D721Med (cell line): ENCODE measurements around the gene WDFY1.
"Not testable (repeated sequence)": the region's sequence is repeated elsewhere in the genome, so short reads cannot be mapped to it uniquely, and the experiment has no call there.

ENCODE experiments used
- DNase-seq: peaks from one replicate; pipeline ENCODE4 v3.0.0; 2011; ENCODE audit warnings: low spot score; ENCODE audit not compliant: insufficient read length
- FAIRE-seq: peaks from 2 replicates; lab custom pipeline; 2011; peaks lifted over from hg19 to GRCh38; lab: Jason Lieb, UNC
- TF ChIP-seq, protein P1 (sequence below): IDR thresholded peaks from 2 replicates; pipeline ENCODE4 v1.5.1; 2012; ENCODE audit warnings: mild to moderate bottlenecking, control low read depth; ENCODE audit not compliant: insufficient read depth; ENCODE audit errors: missing control alignments

WDFY1 gene

DNA sequence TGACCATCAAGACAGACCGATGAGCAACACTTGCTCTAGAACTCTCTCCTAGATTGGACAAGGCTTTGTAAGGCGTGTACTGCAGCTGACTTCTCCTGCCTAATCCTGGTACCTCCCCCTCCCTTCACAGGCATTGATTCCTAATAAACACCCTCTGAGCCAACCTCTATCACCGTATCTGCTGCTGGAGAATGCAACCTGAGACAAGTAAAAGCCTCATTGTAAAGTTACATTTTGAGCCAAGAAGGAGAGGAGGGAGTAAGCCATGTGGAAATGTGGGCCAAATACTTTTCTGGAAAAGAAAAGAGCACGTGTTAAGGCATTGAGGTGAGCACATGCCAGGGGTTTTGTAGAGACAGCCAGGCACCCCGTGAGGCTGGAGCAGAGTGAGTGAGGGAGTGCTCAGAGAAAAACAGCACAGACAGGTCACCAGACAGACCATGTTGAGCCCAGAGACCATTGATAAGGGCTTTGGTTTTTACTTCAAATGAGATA lies 2.6 kb upstream of the WDFY1 start:
- FAIRE-seq, result no peak
- TF ChIP-seq, protein P1, sequence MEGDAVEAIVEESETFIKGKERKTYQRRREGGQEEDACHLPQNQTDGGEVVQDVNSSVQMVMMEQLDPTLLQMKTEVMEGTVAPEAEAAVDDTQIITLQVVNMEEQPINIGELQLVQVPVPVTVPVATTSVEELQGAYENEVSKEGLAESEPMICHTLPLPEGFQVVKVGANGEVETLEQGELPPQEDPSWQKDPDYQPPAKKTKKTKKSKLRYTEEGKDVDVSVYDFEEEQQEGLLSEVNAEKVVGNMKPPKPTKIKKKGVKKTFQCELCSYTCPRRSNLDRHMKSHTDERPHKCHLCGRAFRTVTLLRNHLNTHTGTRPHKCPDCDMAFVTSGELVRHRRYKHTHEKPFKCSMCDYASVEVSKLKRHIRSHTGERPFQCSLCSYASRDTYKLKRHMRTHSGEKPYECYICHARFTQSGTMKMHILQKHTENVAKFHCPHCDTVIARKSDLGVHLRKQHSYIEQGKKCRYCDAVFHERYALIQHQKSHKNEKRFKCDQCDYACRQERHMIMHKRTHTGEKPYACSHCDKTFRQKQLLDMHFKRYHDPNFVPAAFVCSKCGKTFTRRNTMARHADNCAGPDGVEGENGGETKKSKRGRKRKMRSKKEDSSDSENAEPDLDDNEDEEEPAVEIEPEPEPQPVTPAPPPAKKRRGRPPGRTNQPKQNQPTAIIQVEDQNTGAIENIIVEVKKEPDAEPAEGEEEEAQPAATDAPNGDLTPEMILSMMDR, result no peak
- no peak for DNase-seq

DNA sequence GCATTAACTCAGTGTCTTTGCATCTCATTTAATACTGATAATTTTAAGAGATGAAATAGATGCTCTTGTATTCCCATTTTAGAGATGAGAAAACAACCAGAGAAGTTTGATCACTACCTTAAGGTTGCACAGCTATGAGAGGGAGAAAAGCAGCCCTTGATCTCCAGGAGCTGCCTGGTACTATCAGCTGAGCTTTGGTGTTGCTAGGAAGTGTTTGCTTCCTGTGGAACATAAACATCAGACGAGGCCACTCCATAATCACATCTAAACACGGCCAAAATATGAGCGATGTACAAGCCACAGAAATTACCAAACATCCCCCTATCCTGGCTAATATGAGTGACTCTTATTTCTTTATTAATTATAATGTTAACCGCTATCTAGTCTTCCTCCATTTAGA lies 620 bp upstream of the WDFY1 start:
- DNase-seq, result no peak
- FAIRE-seq, result no peak
- TF ChIP-seq, protein P1, result no peak

DNA sequence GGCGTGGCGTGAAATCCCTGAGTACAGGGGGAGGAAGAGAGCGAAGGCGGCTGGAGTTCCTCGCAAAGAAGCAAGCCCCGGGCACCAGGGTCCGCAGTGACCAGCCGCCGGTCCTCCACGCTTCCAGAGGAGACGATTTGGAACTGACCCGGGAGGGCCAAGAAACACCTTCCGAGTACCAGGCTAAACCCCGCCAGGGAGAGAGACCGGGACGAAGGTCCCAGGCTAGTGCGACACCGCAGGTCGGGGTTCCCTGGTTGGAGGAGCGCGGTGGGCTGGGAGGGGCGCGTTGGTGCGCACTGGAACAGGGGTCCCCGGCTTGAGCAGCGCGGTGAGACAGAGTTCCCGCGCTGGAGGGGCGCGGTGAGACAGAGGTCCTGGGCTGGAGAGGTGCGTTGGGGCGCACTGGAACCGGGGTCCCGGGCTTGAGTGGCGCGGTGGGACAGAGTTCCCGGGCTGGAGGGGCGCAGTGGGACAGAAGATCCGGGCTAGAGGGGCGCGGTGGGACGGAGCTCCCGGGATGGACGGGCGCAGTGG lies 901 bp downstream of the WDFY1 start:
- DNase-seq (no peak), FAIRE-seq (no peak)
- TF ChIP-seq, protein P1, result no peak

DNA sequence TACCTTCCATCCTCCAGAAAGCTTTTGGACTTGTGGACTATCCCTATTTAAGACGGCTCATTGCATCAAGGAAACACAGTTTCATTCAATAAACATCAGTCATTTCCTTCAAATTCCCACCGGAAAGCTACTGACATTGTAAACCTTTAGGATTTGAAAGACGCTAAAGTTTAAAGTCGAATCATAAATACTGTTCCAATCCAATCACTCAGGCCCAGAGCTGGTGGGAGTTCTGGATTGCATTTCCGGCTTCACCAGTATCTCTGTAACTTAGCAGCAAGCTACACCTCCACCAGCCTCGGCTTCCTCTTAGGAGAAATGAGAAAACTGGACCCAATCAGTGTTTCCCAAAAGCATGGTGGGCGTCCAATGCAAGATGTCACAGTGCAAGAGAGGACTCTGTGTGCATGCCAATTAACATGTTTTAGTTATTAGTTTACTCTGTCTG lies 1.6 kb downstream of the WDFY1 start:
- TF ChIP-seq, protein P1, result no peak
- no peak for FAIRE-seq
- no peak for DNase-seq

DNA sequence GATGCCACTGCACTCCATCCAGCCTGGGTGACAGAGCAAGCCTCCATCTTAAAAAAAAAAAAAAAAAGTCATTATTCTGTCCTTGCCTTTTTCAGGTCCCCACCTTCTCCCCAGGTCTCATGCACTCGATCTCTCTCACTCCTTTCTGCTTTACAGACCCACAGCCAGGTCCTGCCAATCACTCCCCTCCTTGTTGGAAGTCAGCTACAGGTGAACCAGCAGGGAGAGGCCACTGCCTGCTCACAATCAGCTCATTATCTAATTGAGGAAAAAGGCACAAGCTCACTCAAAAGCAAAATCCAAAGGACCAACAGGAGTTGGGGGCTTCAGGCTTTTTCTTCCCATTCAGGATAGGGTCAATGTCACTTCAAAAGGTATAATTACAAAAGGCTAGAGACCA lies 2.0 kb downstream of the WDFY1 start:
- TF ChIP-seq, protein P1, result no peak
- DNase-seq, result no peak
- FAIRE-seq, result no peak

DNA sequence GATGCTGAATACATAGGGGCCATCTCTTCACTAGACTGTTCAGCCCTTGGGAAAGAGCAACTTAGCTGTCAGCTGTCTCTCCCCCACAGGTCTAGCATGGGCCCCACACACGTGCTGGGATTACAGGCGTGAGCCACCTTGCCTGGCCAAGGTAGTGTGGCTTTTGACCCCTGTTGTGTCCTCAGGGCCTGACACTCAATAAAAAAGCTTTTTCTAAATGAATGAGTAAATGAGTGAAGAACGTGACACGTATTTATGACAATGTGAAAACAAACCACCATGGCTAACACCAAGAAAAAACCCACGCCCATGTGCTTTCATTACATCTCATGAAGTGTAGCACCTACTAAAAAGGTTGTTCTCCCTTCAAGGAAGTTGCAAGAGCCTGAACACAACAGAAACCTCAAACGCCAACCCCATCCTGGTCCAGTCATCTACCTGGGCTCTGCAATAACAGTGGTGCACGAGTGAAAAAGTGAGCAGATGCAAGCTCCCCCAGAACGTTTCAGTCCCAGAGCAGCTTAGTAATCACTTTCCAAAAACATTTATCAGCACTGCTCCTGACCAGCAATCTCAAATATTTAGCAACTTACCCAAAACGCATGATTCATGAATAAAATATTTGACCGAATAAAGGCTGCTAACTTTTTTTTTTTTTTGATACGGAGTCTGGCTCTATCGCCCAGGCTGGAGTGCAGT lies 3.4 kb downstream of the WDFY1 start:
- TF ChIP-seq, protein P1, result no peak
- FAIRE-seq (no peak), DNase-seq (no peak)

DNA sequence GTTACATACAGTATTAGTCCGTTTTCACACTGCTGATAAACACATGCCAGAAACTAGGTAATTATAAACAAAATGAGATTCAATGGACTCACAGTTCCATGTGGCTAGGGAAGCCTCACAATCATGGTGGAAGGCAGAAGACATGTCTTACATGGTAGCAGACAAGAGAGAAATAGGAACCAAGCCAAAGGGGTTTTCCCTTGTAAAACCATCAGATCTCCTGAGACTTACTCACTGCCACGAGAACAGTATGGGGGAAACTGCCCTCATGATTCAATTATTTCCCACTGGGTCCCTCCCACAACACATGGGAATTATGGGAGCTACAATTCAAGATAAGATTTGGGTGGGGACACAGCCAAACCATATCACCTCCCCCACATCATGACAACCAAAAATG lies 5.7 kb downstream of the WDFY1 start:
- not testable (repeated sequence) for FAIRE-seq, DNase-seq
